A549 (cell line): ENCODE data around the gene JAM3. TPM values are rescaled to one million over a fixed set of nuclear protein-coding genes. Genes with fewer than 3 reads are reported as not detected.

Experiments used
- ATAC-seq, 2 experiments: fragments of 200-7000 bp in 1 of 2; fragments of >200 bp in 1 of 2; cut with Nextera tagmentation in 1 of 2; cut with Tn5 transposase in 1 of 2; 3 replicates each; pipeline versions ENCODE4 v1.8.0 to v1.9.1; 2018 to 2020; ENCODE audit warnings: mild to moderate bottlenecking in 1 of 2, moderate library complexity in 1 of 2
- CTCF ChIA-PET: fragments of 300-600 bp; sonication (Branson Sonifier 250); formaldehyde crosslinking; extraction: SDS; loops from one replicate; lab custom pipeline; 2021; ENCODE audit warnings: antibody characterized with exemption, inconsistent platforms; lab: Yijun Ruan, JAX
- POLR2A ChIA-PET: fragments of 350-600 bp; formaldehyde crosslinking; extraction: SDS; loops from one replicate; lab custom pipeline; 2021; ENCODE audit warnings: antibody characterized with exemption, inconsistent platforms; lab: Yijun Ruan, JAX
- DNase-seq, 2 experiments: peaks; one replicate each; pipeline versions ENCODE4 v3.0.0 to v3.0.0-alpha.2; 2011 to 2016; ENCODE audit warnings: low read depth in 1 of 2, low spot score in 1 of 2
- FAIRE-seq: peaks from 2 replicates; lab custom pipeline; 2011; peaks lifted over from hg19 to GRCh38; lab: Jason Lieb, UNC
- H3K27ac ChIP-seq, 2 experiments: fragments of >200 bp; sonication (Bioruptor Twin); formaldehyde crosslinking; 3 replicates each; pipeline ENCODE4 v1.5.1; 2016 to 2017
- H3K4me1 ChIP-seq: fragments of >200 bp; sonication (Bioruptor Twin); formaldehyde crosslinking; 3 replicates; pipeline ENCODE4 v1.6.1; 2016
- H3K4me2 ChIP-seq: fragments of >200 bp; sonication (Bioruptor Twin); formaldehyde crosslinking; 3 replicates; pipeline ENCODE4 v1.6.1; 2016
- H3K4me3 ChIP-seq: fragments of >200 bp; sonication (Bioruptor Twin); formaldehyde crosslinking; 3 replicates; pipeline ENCODE4 v1.5.1; 2016
- H3K9me3 ChIP-seq: fragments of >200 bp; sonication (Bioruptor Twin); formaldehyde crosslinking; 3 replicates; pipeline ENCODE4 v1.6.1; 2016
- CHD2 ChIP-seq: fragments of 150-350 bp; IDR thresholded peaks from 2 replicates; pipeline ENCODE4 v1.6.1; 2014; ENCODE audit warnings: low read length; ENCODE audit not compliant: partially characterized antibody
- CTCF ChIP-seq: fragments of >200 bp; sonication (Bioruptor Twin); formaldehyde crosslinking; IDR thresholded peaks from 3 replicates; pipeline ENCODE4 v1.5.1; 2016
- ELK1 ChIP-seq: fragments of 150-350 bp; IDR thresholded peaks from 2 replicates; pipeline ENCODE4 v1.6.1; 2014; ENCODE audit warnings: low read depth, mild to moderate bottlenecking, low read length
- FOSL2 ChIP-seq, 2 experiments: fragments of 450-650 bp in 1 of 2; fragments of >200 bp in 1 of 2; sonication (Bioruptor Twin) in 1 of 2; formaldehyde crosslinking; IDR thresholded peaks; 2 replicates each; pipeline versions ENCODE4 v1.5.0 to v1.6.1; 2016 to 2020; ENCODE audit warnings: mild to moderate bottlenecking in 1 of 2, moderate library complexity in 1 of 2
- GATA3 ChIP-seq: IDR thresholded peaks from 2 replicates; pipeline ENCODE4 v1.6.1; 2012; ENCODE audit warnings: borderline replicate concordance
- HDAC2 ChIP-seq: fragments of 200-600 bp; sonication (generic); IDR thresholded peaks from 2 replicates; pipeline ENCODE4 v1.6.1; 2016
- KDM1A ChIP-seq: fragments of 200-600 bp; sonication (generic); IDR thresholded peaks from 2 replicates; pipeline ENCODE4 v1.6.1; 2016; ENCODE audit warnings: low read depth, mild to moderate bottlenecking
- MAFK ChIP-seq: fragments of 450-650 bp; IDR thresholded peaks from 2 replicates; pipeline ENCODE4 v1.6.1; 2014; ENCODE audit not compliant: partially characterized antibody
- MAX ChIP-seq: IDR thresholded peaks from 2 replicates; pipeline ENCODE4 v1.6.1; 2012
- MAZ ChIP-seq: fragments of 150-350 bp; IDR thresholded peaks from 2 replicates; pipeline ENCODE4 v1.6.1; 2014; ENCODE audit warnings: antibody characterized with exemption, low read depth, low read length, borderline replicate concordance
- MYC ChIP-seq: IDR thresholded peaks from 2 replicates; pipeline ENCODE4 v1.6.1; 2012; ENCODE audit warnings: mild to moderate bottlenecking, inconsistent platforms, low read length, improper control_type of control experiment, borderline replicate concordance
- NFE2L2 ChIP-seq: fragments of 150-350 bp; conservative IDR thresholded peaks from 2 replicates; pipeline ENCODE4 v1.6.1; 2014; ENCODE audit warnings: low read length
- PBX3 ChIP-seq: IDR thresholded peaks from 2 replicates; pipeline ENCODE4 v1.6.1; 2012
- POLR2A ChIP-seq: IDR thresholded peaks from 2 replicates; pipeline ENCODE4 v1.6.1; 2012; ENCODE audit warnings: mild to moderate bottlenecking, low read length
- POLR2AphosphoS2 ChIP-seq: conservative IDR thresholded peaks from 2 replicates; pipeline ENCODE4 v1.6.1; 2012; ENCODE audit warnings: low read length, improper control_type of control experiment, inconsistent platforms
- RCOR1 ChIP-seq: fragments of 150-350 bp; IDR thresholded peaks from 2 replicates; pipeline ENCODE4 v1.6.1; 2014; ENCODE audit warnings: antibody characterized with exemption, low read length, low read depth
- REST ChIP-seq: fragments of 200-600 bp; sonication (generic); IDR thresholded peaks from 2 replicates; pipeline ENCODE4 v1.6.1; 2016; ENCODE audit warnings: antibody characterized with exemption, mild to moderate bottlenecking, moderate library complexity
- RNF2 ChIP-seq: fragments of 200-600 bp; sonication (generic); IDR thresholded peaks from 2 replicates; pipeline ENCODE4 v1.6.1; 2016; ENCODE audit warnings: low read depth, mild to moderate bottlenecking, antibody characterized with exemption, moderate library complexity, borderline replicate concordance
- USF2 ChIP-seq: fragments of 450-650 bp; IDR thresholded peaks from 2 replicates; pipeline ENCODE4 v1.6.1; 2014; ENCODE audit warnings: antibody characterized with exemption
- WGBS: methylation state at CpG from one replicate; pipeline ENCODE4 v1.1.6; 2017; ENCODE audit errors: missing lambda C conversion rate; 5-methylcytosine and 5-hydroxymethylcytosine counted together
- polyA plus RNA-seq, 4 experiments: library from polyadenylated mRNA; depleted of rRNA in 3 of 4; stranded (reverse); fragments of >200 nt; fragmentation: RNase III in 1 of 4; extraction: RNeasy Plus Mini Kit Qiagen cat#74134 plus additional on column Dnase treatment in 1 of 4; gene quantifications; 2 replicates in 3 of 4; 3 replicates in 1 of 4; pipeline ENCODE4 v1.2.3, GENCODE V29; 2011 to 2017

JAM3 gene
- polyA plus RNA-seq, 2 of the 4 experiments (the other 2 are of a cell fraction) = 4.0 to 5.2 TPM

- no peak for ATAC-seq
- Histone ChIP-seq H3K4me2 (no peak overlapping the region), H3K9me3 (no peaks in the 10 kb centered on the region), H3K4me1 (no peaks in the 10 kb centered on the region), H3K27ac (no peak overlapping the region), H3K4me3 (no peak overlapping the region)
- TF ChIP-seq MAX = no peak
- no peak for TF ChIP-seq POLR2AphosphoS2
- TF ChIP-seq KDM1A = no peak
- TF ChIP-seq CHD2 = no peak
- no peak for TF ChIP-seq PBX3
- no peak for TF ChIP-seq ELK1
- TF ChIP-seq MAZ = no peak
- TF ChIP-seq REST = no peak
- TF ChIP-seq MAFK = no peak
- no peak for TF ChIP-seq HDAC2
- FAIRE-seq = no peak
- POLR2A ChIA-PET = no interaction called here
- WGBS = 87% methylated on average over 18 of the region's 28 CpGs
- no peak for DNase-seq
- CTCF ChIA-PET = no interaction called here
Measured at GRCh38 chr11:134155946-134156865, 87.3 kb downstream of the JAM3 start.

GRCh38 chr11:134157451-134157850 is 88.6 kb downstream of the JAM3 start:
- no peak overlapping the region for H3K27ac ChIP-seq
- no peaks in the 10 kb centered on the region for H3K4me1 ChIP-seq
- TF ChIP-seq MYC = no peak
- TF ChIP-seq MAFK = no peak
- TF ChIP-seq FOSL2 (IDR thresholded peaks at IDR 0.05) = no peak
- no peak for TF ChIP-seq FOSL2 (CRISPR knock-in tag; IDR thresholded peaks at IDR 0.05)
- no peak for TF ChIP-seq POLR2A
- TF ChIP-seq NFE2L2 = no peak
- TF ChIP-seq HDAC2 = no peak
- no peak overlapping the region for H3K4me2 ChIP-seq
- ChIA-PET CTCF (no interaction called here), POLR2A (no interaction called here)
- no peak for ATAC-seq
- no peak for FAIRE-seq
- H3K9me3 ChIP-seq = peaks cover under 1% of the 10 kb centered on the region; the same call in 2 of the 3 replicates
- WGBS = 81% methylated on average over 4 of the region's 4 CpGs
- no peak for DNase-seq
- H3K4me3 ChIP-seq = no peak overlapping the region

- ATAC-seq (no peak), FAIRE-seq (no peak), DNase-seq (no peak)
- Histone ChIP-seq H3K27ac (no peak overlapping the region), H3K4me2 (no peak overlapping the region), H3K9me3 (peaks cover 7% of the 10 kb centered on the region), H3K4me1 (no peaks in the 10 kb centered on the region), H3K4me3 (no peak overlapping the region)
- TF ChIP-seq RNF2 (no peak), USF2 (no peak), CTCF (no peak), MAFK (no peak), RCOR1 (no peak), GATA3 (no peak)
- CTCF ChIA-PET = no interaction called here
- POLR2A ChIA-PET = no interaction called here
- 95% methylated on average over 9 of the region's 9 CpGs for WGBS
Measured at GRCh38 chr11:134158023-134158422, 89.2 kb downstream of the JAM3 start.
